Left kidney (tissue), 2 donors: ENCODE data around the gene CD151. TPM values are rescaled to one million over a fixed set of nuclear protein-coding genes. Genes with fewer than 3 reads are reported as not detected.

Source experiments
- DNase-seq: peaks from one replicate; pipeline ENCODE4 v3.0.0-alpha.2; 2013
- polyA plus RNA-seq: library from polyadenylated mRNA; unstranded; fragments of 120-200 nt; gene quantifications from one replicate; pipeline ENCODE4 v1.2.1, GENCODE V29; 2013; ENCODE audit not compliant: insufficient read length

Gene CD151
- polyA plus RNA-seq, 1 donor, result 145 TPM

GRCh38 chr11:794766-795633 lies 37.8 kb upstream of the CD151 start:
- DNase-seq, result no peak

DNA sequence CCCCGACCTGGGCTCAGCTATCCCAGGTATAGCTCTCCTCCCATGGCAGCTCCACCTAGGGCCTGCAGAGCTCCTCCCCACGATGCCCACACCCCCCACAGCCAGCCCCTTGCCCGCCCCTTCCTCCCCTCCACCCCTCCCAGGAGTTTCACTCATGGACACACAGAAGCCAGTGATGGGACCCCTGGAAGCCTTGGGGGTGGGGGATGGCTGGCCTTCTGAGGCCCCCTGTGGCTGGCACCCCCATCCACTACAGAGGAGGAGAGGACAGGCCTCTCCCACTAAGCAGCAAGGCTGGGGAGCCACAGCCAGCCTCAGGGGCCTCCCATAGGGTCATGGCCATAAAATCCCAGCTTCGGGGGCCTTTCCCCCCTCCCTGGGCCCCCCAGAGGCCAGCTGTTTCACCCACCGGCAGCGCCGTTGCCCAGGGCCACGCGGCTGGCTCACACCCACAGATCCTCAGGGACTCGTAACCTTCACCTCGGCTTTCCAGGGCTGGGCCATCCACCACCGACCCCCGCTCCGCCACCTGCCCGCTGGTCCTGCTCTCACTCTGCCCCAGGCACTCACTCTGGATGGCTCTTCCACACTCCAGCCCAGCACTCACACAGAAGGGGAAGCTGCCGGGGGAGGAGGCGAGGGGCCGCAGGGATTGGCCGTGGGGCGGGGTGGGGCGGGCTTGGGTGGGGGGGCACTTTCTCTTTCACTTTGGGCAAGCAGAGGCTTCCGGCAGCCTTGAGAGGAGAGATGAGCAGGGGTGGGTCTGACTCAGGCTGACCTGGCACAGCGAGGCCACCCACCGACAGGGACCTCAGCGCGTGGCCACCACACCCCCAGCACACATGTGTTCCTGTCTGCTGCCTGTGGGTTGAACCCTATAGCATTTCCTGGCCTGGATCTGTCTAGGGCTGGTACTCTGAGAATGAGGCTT lies 36.9 kb upstream of the CD151 start:
- DNase-seq, result no peak

- no peak for DNase-seq
Measured at GRCh38 chr11:796565-797295, 36.0 kb upstream of the CD151 start.

DNA sequence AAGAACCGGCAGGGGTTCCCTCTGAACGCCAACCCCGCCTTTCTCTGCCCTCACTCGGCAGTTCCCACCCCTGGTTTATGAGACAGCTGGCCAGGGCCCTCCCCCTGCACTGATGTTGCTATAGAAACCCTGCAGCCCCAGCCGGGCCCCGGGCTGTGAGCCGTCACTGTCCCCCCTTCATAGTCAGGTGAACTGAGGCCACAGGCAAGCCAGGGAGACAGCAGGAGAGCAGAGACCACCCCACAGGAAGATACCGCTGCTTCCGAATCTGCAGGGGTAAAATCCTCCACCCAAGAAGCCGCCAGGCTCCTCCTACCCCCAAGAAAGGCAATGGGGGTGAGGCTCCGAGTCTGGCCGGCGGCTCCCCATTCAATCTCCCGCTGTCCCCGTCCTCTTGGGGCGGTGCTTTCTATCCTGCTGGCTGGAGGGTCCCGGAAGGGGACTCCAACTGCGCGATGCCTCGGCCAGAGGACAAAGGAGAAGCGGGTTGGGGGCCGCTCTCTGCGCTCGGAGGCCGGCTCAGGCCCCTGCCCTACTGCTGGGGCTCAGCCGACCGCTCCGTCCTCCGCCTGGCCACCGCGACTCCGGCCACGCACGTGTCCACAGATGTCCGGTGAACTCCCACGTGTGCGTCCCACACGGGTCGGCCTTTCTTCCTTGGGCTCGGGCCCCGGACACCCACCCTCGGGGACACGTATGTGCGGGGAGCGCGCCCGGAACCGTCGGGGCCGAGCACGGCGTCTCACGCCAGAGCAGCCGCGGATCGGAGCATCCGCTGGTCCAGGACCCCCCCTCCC lies 35.3 kb upstream of the CD151 start:
- no peak for DNase-seq

DNA sequence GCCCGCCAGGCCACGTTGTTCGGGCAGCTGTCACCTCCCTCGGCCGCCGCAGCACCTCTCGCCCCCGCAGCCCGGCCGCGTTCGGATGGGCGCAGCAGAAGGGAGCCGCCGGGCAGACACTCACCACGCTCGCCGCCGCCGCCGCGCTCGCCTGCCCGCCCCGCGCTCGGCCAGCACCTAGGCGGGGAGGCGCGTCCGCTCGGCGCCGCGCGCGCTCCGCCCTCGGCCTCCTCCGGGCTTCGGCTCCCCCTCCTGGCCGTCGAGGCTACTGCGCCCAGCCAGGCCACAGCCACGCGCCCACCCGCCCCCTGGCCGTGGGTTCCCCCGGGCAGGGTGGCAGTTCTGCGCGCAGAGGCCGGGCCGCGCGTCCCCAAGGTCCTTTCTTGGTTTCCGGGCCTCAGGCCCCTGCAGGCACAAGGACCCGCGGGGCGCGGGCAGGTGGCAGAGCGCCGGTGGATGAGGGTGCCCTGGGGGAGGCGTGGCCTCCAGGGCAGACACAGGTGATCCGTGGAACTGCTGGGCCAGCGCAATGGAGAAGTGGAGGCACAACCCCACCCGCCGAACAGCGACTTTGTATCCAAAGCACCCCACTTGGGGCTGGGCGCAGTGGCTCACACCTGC lies 34.5 kb upstream of the CD151 start, which contains the start of gene SLC25A22:
SLC25A22 (minus strand) TSS at position 189 of the 621 bp plus-strand sequence. CDS start 3,275 bp downstream, outside the sequence.
- no peak for DNase-seq

- no peak for DNase-seq
Measured at GRCh38 chr11:799641-800316, 33.0 kb upstream of the CD151 start.

GRCh38 chr11:800473-800872 lies 32.3 kb upstream of the CD151 start:
- no peak for DNase-seq

DNA sequence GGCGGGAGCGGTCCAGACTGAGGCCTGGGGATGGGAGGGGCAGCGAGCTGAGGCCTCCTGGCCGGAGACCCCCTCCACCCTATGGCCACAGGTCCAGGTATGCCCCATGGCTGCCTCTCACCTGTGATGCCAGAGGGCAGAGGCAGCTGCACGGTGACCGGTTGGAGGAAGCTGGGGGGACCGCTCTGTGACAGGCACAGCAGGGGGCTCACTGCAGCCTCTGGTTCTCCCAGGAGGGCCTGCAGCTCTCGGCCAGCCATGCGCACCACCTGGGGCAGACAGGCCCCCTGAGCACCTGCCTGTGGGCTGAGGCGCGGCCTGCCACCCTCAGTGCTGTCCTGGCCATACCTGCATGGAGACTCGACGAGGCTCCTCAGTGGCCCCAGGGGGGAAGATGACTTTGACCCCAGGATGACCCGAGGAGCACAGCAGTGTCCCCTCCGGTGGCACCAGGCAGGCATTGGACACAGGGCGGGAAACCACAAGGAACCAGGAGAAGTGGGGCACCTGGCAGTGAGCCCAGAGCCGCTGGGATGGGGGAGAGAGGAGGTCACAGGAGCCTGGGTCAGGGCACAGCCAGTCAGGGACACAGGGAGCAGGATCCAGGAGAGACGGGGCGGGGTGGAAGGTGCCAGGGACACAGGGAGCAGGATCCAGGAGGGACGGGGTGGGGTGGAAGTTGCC lies 31.5 kb upstream of the CD151 start:
- no peak for DNase-seq

DNA sequence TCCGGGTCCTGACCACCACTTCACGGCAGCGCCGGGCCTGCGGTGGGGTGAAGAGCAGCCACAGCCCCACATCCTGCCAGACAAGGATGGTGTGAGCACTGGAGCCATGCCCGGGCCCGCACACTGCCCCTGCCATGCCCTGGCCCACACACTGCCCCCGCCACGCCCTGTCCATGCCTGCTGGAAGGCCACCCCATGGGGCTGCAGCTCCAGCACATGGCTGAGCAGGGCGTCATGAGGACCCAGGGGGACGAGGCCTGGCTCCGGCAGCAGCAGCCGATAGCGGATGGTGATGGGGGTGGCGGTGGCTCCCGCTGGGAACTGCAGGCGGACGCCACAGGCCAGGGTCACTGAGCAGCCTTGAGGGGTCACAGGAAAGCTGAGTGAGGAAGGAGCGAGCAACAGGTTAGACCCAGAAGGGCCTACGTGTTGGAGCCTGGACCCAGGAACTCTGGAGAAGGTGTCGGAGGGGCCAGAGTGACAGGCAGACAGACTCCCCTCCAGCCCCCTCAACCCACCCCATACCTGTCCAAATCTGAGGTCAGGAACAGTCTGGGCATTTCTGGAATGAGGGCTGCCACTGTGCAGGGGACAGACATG lies 30.6 kb upstream of the CD151 start:
- DNase-seq, result no peak

GRCh38 chr11:802693-803466 lies 29.9 kb upstream of the CD151 start:
- DNase-seq, result no peak

DNA sequence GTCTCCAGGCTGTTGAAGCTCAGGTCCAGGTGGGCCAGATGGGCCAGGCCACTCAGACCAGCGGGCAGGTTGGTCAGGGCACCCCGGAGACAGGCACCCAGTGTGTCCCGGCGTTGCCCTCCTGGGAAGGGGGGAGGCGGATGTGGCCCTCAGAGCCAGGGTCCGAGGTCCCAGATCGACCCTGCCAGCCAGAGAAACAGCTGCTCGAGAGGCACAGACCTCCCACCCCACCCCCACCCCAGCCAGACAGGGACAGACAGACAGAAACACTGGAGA lies 29.3 kb upstream of the CD151 start:
- no peak for DNase-seq

- DNase-seq, result no peak
Measured at GRCh38 chr11:803770-804598, 28.8 kb upstream of the CD151 start.

GRCh38 chr11:804599-804964 lies 28.2 kb upstream of the CD151 start:
- DNase-seq, result no peak

DNA sequence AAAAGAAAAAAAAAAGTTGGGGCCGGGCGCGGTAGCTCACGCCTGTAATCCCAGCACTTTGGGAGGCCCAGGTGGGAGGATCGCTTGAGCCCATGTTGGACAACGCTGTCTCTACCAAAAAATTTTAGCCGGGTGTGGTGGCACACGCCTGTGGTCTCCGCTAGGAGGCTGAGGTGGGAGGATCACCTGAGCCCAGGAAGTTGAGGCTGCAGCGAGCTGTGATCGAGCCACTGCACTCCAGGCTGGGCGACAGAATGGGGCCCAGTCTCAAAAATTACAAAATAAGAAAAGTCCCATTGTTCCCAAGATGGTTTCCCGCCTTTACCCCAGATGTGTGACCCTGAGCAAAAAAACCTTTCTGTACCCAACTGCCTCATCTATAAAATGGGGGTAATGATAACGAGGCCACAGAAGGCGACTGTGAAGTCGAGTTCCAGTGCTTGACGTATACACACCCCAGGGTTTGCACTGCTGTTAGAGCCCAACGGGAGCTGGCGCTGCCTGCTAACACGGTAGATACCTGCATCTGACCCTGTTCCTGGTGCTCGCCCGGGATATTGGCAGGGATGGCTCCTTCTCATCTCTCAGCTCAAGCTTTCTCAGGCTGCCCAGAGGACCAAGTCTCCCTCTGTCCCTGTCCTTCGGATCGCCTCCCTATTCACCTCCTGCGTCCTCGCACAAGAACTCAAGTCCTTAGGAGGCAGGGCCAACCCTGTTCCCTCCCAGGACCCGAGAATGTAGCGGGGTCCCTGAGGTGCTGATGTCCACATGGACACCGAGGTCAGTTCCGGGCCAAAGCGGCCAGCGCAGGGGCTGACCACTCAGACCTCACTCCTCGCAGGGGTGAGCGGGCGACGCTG lies 24.1 kb upstream of the CD151 start:
- no peak for DNase-seq

- peak; percentile 98 for DNase-seq
Measured at GRCh38 chr11:809287-810039, 23.3 kb upstream of the CD151 start, which contains the start of gene RPLP2. Gene RPLP2, plus strand, starts transcription at chr11:809967. Its CDS starts 268 bp downstream, at chr11:810235.

DNA sequence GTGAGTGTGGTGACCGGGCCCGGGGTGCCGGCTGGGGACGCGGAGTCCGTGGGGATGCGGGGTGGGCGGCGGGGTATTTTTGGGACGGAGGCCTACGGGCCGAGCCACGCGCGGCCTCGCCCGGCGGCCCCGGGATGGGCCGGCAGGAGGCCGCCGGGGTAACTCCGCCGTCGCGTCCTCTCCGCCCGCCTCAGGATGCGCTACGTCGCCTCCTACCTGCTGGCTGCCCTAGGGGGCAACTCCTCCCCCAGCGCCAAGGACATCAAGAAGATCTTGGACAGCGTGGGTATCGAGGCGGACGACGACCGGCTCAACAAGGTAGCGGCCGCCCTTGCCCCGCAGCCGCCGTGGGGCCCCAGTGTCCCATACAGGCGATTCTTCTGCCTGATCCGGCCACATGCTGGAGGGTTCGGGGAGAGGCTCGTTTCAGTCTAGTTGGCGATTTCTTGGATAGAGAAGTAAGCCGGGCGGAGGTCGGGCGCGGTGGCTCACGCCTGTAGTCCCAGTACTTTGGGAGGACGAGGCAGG lies 22.6 kb upstream of the CD151 start:
- no peak for DNase-seq
